Activated naive CD4-positive, alpha-beta T cell treated with anti-CD3 and anti-CD28 coated beads, Interleukin-2, amount 50 U/mL, for 24 hours (primary cell): ENCODE data around the gene VSIR.
A peak's percentile ranks its signal among the peaks of the same experiment; 100 is the strongest.

Source experiments
- H3K27ac Mint-ChIP-seq: one replicate; pipeline ENCODE4 v1.8.0; 2021; ENCODE audit warnings: mild to moderate bottlenecking, mixed read lengths
- H3K27me3 Mint-ChIP-seq: one replicate; pipeline ENCODE4 v1.8.0; 2021; ENCODE audit warnings: mixed read lengths
- H3K36me3 Mint-ChIP-seq: one replicate; pipeline ENCODE4 v1.8.0; 2021; ENCODE audit warnings: mixed read lengths
- H3K4me1 Mint-ChIP-seq: one replicate; pipeline ENCODE4 v1.8.0; 2021; ENCODE audit warnings: mixed read lengths
- H3K4me3 Mint-ChIP-seq: one replicate; pipeline ENCODE4 v1.8.0; 2021; ENCODE audit warnings: mild to moderate bottlenecking, mixed read lengths
- H3K9me3 Mint-ChIP-seq: one replicate; pipeline ENCODE4 v1.8.0; 2021; ENCODE audit warnings: mixed read lengths

Gene VSIR

DNA sequence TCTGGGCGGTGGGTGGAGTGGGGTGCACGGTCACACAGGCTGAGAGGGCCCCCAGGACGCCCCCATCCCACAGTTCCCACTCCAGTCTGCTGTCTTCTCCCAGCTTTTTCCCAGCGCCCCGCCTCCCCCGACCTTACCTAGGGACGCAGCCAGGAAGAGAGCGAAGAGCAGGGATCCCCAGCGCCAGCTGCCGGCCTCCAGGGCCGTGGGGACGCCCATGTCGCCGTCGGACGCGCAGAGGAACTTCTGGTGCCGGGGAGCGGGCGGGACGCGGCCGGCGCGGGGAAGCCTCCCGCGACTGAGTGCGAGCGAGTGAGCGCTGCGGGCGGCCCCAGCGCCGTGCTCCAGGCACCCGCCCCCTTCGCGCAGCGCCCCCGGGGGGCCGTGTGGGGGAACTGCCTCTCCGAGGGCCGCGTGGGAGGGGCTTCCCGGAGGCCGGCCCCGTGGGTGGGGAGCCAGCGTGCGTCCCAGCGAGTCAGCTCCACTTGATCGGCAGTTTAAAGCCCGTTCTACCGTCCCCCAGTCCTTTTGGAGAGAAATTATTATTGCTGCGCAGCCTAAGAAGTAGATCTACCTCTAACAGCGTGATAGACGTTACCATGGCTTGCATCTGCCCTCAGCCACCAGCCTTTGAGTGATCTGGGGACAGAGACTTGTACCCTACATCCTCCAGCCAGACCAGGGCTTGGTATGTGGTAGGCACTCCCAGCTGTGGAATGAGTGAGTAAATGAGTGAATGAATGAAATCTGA is at the start of gene VSIR:
TSS of gene VSIR (minus strand) at position 300 of the 751 bp plus-strand sequence. CDS start at position 219, 81 bp downstream.
- Mint-ChIP-seq H3K27me3 (no peaks in the 10 kb centered on the region), H3K4me1 (peaks cover 60% of the 10 kb centered on the region), H3K9me3 (no peaks in the 10 kb centered on the region), H3K4me3 (peak within 1 kb of the TSS; percentile 95), H3K27ac (peak within 1 kb of the TSS; percentile 98), H3K36me3 (peaks cover 26% of the 10 kb centered on the region)

DNA sequence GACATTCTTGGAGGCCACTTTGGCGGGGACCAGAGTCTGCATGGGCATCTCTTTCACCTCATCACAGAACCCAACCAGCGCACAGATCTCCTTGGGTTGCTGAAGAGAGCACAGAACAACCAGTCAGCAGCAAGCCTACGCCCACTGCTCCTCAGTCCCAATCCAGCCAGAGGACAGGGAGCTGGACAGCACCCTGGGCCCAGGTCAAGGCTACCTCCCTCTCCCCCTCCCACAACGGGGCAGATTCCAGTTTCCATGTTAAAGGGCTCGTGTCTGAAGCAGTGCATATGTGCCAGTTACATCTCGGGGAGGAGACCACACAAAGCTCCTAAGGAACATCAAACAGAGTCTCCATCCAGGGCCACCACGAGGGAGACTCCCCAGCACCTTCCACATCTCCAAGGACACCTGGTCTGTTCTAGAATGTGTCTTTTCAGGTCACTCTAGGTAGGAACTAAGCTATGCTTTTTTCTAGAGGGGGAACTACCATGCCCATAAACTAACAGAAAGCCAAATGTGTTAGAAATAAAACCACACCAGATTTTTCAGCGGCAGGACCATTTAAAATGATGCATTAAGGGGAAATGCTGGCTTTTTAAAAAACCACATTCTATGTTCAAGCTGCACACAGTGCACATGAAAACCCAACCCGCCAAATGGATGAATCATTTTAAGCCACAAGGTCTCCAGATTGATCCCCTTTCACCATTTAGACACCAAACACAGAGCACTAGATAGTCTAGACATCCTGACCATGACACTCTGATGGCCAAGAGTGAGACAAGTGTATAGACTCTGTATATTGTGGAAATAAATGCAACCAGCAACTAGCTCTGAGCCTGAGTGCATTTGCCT is 48.8 kb upstream of the VSIR start:
- no peak overlapping the region for H3K4me3 Mint-ChIP-seq
- H3K36me3 Mint-ChIP-seq = peaks cover 11% of the 10 kb centered on the region
- no peaks in the 10 kb centered on the region for H3K27me3 Mint-ChIP-seq
- no peaks in the 10 kb centered on the region for H3K9me3 Mint-ChIP-seq
- no peaks in the 10 kb centered on the region for H3K4me1 Mint-ChIP-seq
- peak overlapping the region; percentile 23 for H3K27ac Mint-ChIP-seq

DNA sequence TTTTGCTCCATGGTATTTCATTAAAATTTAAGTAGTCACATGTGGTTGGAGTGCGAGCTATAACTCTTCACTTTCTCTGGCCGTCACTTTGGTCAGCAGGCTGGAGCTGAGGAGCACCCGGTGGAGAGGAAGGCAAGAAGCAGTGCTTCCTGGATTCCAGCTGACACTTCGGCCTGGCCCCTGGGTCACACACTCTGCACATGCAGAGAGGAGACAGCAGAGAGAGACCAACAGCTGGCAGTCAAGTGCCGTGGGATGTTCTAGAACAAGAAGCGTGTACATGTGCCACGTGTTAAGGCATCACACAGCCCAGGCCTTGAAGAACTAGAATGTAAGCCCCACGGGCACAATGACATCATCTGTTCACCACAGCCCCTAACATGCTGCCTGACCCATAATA is 47.6 kb upstream of the VSIR start:
- Mint-ChIP-seq H3K27ac (no peak overlapping the region), H3K4me1 (no peaks in the 10 kb centered on the region), H3K36me3 (peaks cover 10% of the 10 kb centered on the region), H3K9me3 (no peaks in the 10 kb centered on the region), H3K4me3 (no peak overlapping the region), H3K27me3 (no peaks in the 10 kb centered on the region)

DNA sequence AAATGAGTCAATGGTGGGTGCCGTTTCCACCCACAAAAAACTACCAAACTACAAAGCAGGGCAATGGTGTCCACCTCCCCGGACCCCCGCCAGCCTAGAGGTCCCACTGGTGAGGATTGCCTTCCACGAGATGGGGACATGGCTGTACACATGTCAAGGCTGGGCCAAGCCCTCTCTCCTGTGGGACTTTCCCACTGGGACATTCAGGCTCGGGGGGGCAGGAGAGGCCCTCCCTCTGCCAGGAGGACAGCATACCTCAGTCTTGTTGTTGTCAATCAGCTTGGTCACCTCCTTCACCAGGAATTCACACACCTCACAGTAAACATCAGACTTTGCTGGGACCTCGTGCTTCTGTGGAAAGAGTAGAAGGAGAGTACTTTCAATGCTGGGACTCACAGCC is 46.7 kb upstream of the VSIR start:
- Mint-ChIP-seq H3K9me3 (no peaks in the 10 kb centered on the region), H3K4me1 (no peaks in the 10 kb centered on the region), H3K36me3 (peaks cover 8% of the 10 kb centered on the region), H3K27me3 (no peaks in the 10 kb centered on the region), H3K4me3 (no peak overlapping the region), H3K27ac (no peak overlapping the region)

DNA sequence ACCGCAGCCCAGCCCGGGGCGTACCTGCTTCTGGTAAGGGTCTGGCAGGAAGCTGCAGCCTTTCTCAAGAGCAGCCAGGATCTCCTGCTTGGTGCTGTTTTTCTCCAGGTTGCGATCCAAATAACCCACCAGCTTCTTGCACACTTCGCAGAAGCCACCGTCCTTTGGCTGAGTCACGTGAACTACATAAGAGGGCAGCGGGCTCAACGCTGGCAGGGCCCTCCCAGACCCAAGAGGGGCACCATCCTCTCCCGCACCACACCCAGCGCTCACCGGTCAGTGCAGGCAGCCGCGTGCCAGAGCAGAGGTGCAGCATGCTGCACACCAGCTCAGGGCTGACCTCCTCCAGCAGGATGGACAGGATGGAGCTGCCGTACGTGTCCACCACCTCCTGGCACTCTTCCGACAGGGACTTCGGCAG is 46.1 kb upstream of the VSIR start:
- Mint-ChIP-seq H3K4me1 (no peaks in the 10 kb centered on the region), H3K27me3 (no peaks in the 10 kb centered on the region), H3K4me3 (no peak overlapping the region), H3K27ac (no peak overlapping the region), H3K36me3 (peaks cover 8% of the 10 kb centered on the region), H3K9me3 (no peaks in the 10 kb centered on the region)

DNA sequence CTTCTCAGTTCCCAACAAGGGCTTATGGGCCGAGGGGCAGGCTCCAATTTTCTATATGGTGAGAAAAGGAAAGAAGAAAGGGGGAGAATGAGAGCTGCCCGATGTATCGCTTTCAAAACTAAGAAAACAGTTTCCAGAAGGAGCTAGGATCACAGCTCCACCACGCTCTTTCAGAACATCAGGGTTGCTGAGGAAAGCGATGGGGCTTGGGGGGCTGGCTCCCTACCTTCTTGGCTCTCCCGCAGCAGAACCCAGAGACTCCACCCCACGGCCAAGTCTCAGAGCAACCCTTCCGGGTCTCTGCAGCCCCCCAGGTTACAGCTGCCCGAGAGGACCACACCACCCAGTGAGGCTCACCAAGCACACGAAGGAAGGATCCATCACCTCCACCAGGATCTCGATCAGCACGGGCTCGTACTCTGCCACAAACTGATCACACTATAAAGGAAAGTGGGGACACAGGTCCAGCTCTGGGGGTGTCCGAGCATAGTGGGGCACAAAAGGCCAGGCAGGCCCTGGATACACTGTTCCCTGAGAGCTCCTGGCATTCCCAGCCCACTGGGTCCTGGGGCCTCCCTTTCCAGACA is 45.4 kb upstream of the VSIR start:
- H3K27me3 Mint-ChIP-seq = no peaks in the 10 kb centered on the region
- no peak overlapping the region for H3K27ac Mint-ChIP-seq
- H3K36me3 Mint-ChIP-seq = peaks cover 8% of the 10 kb centered on the region
- H3K4me3 Mint-ChIP-seq = no peak overlapping the region
- H3K4me1 Mint-ChIP-seq = no peaks in the 10 kb centered on the region
- no peaks in the 10 kb centered on the region for H3K9me3 Mint-ChIP-seq

DNA sequence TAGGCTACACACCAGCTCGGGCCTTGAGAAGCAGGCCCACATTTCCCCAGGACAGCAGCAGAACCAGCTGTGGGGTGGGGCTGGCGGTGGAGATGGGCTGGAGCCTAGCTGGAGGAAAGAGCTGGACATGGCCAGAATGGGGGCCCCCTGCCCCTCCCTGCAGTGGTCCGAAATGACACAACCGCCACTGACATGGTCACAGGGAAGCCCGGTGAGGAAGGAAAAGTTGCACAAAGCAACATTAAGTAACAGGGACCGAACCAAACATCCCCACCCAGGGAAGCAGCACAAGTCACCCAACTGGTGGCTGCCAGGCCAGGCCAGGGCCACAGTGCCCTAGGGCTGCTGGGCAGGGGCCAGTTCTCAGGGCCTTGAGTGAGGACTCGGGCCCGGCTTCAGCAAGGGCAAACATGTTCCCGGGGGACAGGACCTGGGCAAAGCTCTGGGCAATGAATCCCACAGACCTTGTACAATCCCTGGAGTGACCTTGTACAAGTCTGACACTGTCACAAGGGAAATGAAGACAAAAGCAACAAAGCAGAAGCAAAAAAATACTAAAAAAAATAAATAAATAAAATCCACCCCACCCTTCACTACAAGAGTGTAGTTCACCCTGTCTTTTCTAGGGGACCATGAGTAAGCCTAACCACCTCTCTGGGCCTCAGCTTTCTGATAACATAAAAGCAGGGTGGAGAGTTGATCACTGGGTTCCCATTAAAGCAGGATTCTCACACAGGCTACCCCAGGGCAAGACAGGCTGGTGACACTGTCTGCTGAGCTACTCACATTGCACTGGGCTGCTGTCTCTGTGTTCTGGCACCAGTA is 44.7 kb upstream of the VSIR start:
- Mint-ChIP-seq H3K4me1 (no peaks in the 10 kb centered on the region), H3K27ac (no peak overlapping the region), H3K9me3 (no peaks in the 10 kb centered on the region), H3K36me3 (peaks cover 6% of the 10 kb centered on the region), H3K27me3 (no peaks in the 10 kb centered on the region), H3K4me3 (no peak overlapping the region)

DNA sequence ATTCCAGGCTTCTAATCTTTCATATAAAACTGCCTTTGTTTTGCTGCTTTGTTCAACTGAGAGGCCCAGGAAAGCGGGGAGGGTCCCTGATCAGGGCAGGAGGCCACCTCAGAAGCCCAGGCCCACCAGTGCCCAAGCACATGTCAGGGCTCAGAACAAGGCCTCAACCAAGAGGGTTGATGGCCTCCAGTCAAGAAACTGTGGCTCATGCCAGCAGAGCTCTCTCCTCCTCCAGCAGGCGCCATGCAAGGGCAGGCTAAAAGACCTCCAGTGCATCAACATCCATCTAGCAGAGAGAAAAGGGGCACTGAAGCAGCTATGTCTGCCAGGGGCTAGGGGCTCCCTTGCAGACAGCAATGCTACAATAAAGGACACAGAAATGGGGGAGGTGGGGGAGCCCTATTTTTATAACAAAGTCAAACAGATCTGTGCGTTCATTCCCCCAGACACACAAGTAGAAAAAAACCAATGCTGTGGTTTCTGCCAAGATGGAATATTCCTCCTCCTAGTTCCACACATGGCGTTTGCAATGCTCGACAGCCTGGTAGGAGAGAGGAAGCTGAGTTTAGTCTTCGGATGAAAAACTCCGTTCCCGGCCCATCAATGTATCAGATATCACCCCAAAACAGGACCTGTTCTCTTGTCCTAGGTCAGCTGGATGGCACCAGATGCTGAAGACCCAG is 43.8 kb upstream of the VSIR start:
- Mint-ChIP-seq H3K36me3 (peaks cover 6% of the 10 kb centered on the region), H3K9me3 (no peaks in the 10 kb centered on the region), H3K27me3 (no peaks in the 10 kb centered on the region), H3K27ac (no peak overlapping the region), H3K4me3 (no peak overlapping the region), H3K4me1 (no peaks in the 10 kb centered on the region)

DNA sequence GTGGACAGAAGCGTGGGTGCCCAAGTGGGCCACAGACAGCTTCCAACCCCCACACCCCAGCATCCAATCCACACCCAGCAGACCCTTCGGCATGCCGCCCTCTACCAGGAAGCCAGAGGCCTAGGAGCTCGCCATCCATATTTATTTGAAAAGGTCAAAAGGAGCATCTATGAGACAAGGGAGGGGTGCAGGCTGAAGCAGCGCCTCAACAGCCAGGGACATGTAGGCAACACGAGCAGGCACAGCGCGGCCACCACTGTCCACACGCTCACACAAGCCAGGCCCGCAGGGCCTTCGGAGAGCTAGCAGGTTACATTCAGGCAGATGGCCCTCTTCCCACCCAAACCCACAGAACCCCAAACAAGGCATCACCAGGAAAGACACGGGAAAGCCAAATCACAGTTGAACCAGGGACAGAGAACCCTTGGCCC is 43.1 kb upstream of the VSIR start:
- Mint-ChIP-seq H3K27me3 (no peaks in the 10 kb centered on the region), H3K27ac (no peak overlapping the region), H3K4me3 (no peak overlapping the region), H3K9me3 (no peaks in the 10 kb centered on the region), H3K36me3 (peaks cover 6% of the 10 kb centered on the region), H3K4me1 (no peaks in the 10 kb centered on the region)

DNA sequence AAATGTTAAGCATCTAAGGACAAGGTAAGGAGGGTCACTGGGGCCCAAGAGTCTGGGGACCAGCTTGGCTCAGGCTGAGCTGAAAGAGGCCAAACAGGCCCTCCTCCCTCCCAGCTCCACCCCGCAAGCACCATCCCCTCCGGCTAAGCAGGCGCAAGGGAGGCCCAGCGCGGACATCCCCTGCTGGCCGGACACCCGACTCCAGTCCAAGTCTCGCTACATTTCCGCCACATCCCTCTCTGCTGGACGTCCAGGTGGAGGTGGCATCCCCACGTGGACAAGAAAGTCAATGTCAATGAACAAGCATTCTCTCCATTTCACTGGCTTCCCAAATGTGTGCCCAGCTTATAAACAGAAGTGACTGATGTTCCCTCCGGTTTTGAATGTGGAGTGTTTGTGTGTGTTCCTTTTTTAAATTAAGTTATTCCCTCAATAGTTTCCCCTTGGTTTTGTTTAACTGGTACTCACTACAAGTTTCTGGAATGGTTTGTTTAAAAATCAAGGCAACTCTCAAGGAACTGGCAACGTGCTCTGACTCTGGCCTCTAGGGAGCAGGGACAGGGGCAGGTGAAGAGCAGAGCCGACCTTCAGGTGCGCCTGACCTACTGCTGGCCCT is 42.3 kb upstream of the VSIR start:
- Mint-ChIP-seq H3K27ac (no peak overlapping the region), H3K27me3 (no peaks in the 10 kb centered on the region), H3K9me3 (no peaks in the 10 kb centered on the region), H3K36me3 (peaks cover 3% of the 10 kb centered on the region), H3K4me1 (no peaks in the 10 kb centered on the region), H3K4me3 (no peak overlapping the region)

DNA sequence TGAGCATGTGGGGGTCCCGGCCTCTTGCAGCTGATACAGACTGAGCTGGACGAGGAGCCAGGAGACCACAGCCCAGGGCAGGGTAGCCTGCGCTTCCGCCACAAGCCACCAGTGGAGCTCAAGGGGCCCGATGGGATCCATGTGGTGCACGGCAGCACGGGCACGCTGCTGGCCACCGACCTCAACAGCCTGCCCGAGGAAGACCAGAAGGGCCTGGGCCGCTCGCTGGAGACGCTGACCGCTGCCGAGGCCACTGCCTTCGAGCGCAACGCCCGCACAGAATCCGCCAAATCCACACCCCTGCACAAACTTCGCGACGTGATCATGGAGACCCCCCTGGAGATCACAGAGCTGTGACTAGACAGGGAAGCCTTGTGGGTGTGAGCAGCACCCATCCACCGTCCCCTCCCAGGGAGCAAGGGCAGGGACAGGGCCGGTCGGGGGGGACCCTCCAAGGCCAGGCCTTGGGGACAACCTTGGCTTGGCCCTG is 41.6 kb upstream of the VSIR start:
- H3K36me3 Mint-ChIP-seq = peaks cover 3% of the 10 kb centered on the region
- no peaks in the 10 kb centered on the region for H3K9me3 Mint-ChIP-seq
- H3K4me3 Mint-ChIP-seq = no peak overlapping the region
- no peaks in the 10 kb centered on the region for H3K27me3 Mint-ChIP-seq
- no peak overlapping the region for H3K27ac Mint-ChIP-seq
- no peaks in the 10 kb centered on the region for H3K4me1 Mint-ChIP-seq

DNA sequence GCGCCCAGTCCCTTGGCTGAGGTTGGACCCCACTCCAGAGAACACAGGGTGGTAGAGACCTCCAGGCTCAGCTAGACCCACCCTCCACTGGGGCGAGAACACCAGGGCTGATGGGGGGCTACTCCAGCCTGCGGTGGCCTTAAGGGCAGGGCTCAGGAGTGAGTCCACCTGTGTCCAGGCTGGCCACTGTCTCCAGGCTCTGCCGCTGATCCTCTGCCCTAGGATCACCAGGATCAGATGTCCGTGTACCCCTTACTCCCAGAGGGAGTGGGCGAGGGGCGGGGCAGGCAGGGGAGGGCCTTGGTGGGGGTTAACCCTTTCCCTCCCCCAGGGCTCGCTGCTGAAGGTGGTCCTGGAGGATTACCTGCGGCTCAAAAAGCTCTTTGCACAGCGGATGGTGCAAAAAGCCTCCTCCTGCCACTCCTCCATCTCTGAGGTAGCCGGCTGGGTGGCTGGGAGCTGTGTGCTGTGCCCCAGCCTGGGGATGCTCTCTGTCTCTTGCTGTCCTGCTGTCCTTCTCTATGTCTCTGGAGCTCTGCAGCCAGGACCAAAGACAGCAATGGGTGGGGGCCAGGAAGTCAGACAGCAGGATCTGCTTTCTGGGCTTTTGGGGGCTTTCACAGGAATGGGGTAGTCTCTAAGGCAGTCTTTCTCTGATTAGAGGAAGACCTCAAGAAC is 39.7 kb upstream of the VSIR start:
- no peaks in the 10 kb centered on the region for H3K9me3 Mint-ChIP-seq
- no peak overlapping the region for H3K4me3 Mint-ChIP-seq
- H3K27ac Mint-ChIP-seq = no peak overlapping the region

DNA sequence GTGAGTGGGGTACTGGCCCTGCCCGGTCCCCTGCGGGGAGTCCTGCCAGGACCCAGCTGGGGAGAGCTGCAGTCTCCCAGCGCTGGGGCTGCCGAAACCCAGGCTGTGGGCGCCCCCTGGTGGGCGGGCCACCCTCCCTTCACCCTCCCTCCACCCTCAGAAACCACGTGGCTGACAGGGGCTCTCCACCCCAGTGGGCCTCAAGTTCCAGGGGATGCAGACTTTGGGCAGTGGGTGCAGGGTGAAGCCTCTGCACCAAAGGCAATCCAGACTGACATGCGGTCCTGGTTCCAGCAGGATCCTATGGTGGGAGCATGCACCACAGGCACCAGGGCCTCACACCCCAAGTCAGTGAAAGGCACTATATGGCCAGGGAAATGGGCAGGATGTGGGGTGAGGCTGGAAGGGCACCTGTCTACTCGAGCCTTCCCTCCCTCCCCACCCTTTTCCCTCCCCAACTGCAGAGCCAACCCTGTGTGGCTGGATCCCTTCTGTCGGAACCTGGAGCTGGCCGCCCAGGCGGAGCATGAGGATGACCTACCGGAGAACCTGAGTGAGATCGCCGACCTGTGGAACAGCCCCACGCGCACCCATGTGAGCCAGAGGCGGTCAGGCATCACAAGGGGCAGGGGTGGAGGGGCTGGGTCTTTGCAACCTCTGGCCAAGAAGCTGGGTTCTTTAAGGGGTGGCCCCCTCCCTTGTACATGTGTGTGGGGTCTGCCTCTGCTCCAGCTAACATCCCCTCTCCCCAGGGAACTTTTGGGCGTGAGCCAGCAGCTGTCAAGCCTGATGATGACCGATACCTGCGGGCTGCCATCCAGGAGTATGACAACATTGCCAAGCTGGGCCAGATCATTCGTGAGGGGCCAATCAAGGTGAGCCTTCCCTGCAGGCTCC is 38.9 kb upstream of the VSIR start:
- Mint-ChIP-seq H3K9me3 (no peaks in the 10 kb centered on the region), H3K27me3 (no peaks in the 10 kb centered on the region), H3K4me3 (no peak overlapping the region), H3K4me1 (no peaks in the 10 kb centered on the region), H3K27ac (no peak overlapping the region), H3K36me3 (no peaks in the 10 kb centered on the region)

More for the DNA sequence above, 39.7 kb upstream of the VSIR start:
- no peaks in the 10 kb centered on the region for H3K36me3 Mint-ChIP-seq
- no peaks in the 10 kb centered on the region for H3K4me1 Mint-ChIP-seq
- H3K27me3 Mint-ChIP-seq = no peaks in the 10 kb centered on the region
